Mesenchymal stem cell (in vitro differentiated cells and primary cell): ENCODE data around the gene ZBED4.

ENCODE experiments used
- DNase-seq: peaks from one replicate; pipeline ENCODE4 v3.0.0-alpha.2; 2013
- H2AFZ ChIP-seq: one replicate; pipeline ENCODE4 v1.6.1; 2013; ENCODE audit warnings: low read depth, mild to moderate bottlenecking, control low read depth, inconsistent platforms, low read length, moderate library complexity
- H2AK5ac ChIP-seq: 2 replicates; pipeline ENCODE4 v1.6.1; 2013; ENCODE audit warnings: low read length, moderate library complexity, mild to moderate bottlenecking, inconsistent platforms; ENCODE audit not compliant: severe bottlenecking
- H2BK120ac ChIP-seq: one replicate; pipeline ENCODE4 v1.6.1; 2013; ENCODE audit warnings: low read depth, mild to moderate bottlenecking, inconsistent platforms, low read length, moderate library complexity
- H2BK12ac ChIP-seq, 2 experiments: one replicate each; pipeline ENCODE4 v1.6.1; 2013; ENCODE audit warnings: inconsistent platforms in 2 of 2, low read length in 2 of 2, mild to moderate bottlenecking in 2 of 2, moderate library complexity in 2 of 2, control low read depth in 1 of 2
- H2BK15ac ChIP-seq: one replicate; pipeline ENCODE4 v1.6.1; 2013; ENCODE audit warnings: mild to moderate bottlenecking, low read depth, inconsistent platforms; ENCODE audit not compliant: poor library complexity, severe bottlenecking
- H2BK5ac ChIP-seq: 2 replicates; pipeline ENCODE4 v1.6.1; 2013; ENCODE audit warnings: low read depth, mild to moderate bottlenecking, low read length, control low read depth, inconsistent platforms; ENCODE audit not compliant: poor library complexity, severe bottlenecking
- H3K14ac ChIP-seq, 2 experiments: one replicate each; pipeline ENCODE4 v1.6.1; 2013; ENCODE audit warnings: inconsistent platforms in 2 of 2, low read length in 2 of 2, control low read depth in 1 of 2, mild to moderate bottlenecking in 1 of 2, moderate library complexity in 1 of 2
- H3K18ac ChIP-seq, 2 experiments: one replicate each; pipeline ENCODE4 v1.6.1; 2013; ENCODE audit warnings: inconsistent platforms in 2 of 2, low read length in 2 of 2, control low read depth in 1 of 2, low read depth in 1 of 2, mild to moderate bottlenecking in 1 of 2
- H3K23ac ChIP-seq, 2 experiments: one replicate each; pipeline ENCODE4 v1.6.1; 2013; ENCODE audit warnings: inconsistent platforms in 2 of 2, low read length in 2 of 2, mild to moderate bottlenecking in 2 of 2, moderate library complexity in 2 of 2, control low read depth in 1 of 2
- H3K27ac ChIP-seq: 2 replicates; pipeline ENCODE4 v1.5.1; 2013; ENCODE audit warnings: mild to moderate bottlenecking, moderate library complexity, low read length, control low read depth, inconsistent platforms; ENCODE audit not compliant: poor library complexity, severe bottlenecking
- H3K27me3 ChIP-seq, 2 experiments: 2 replicates each; pipeline versions ENCODE4 v1.6.1 to v1.7.0; 2013; ENCODE audit warnings: low read length in 2 of 2, mild to moderate bottlenecking in 2 of 2, moderate library complexity in 2 of 2, control low read depth in 1 of 2, inconsistent platforms in 1 of 2; ENCODE audit not compliant: control insufficient read depth in 1 of 2, insufficient read depth in 1 of 2
- H3K36me3 ChIP-seq, 2 experiments: 2 replicates each; pipeline versions ENCODE4 v1.6.1 to v1.7.0; 2013; ENCODE audit warnings: low read length in 2 of 2, control low read depth in 1 of 2, inconsistent platforms in 1 of 2, low read depth in 1 of 2, mild to moderate bottlenecking in 1 of 2; ENCODE audit not compliant: insufficient read depth in 2 of 2, control insufficient read depth in 1 of 2
- H3K4ac ChIP-seq, 2 experiments: one replicate each; pipeline ENCODE4 v1.6.1; 2013; ENCODE audit warnings: inconsistent platforms in 2 of 2, low read length in 2 of 2, mild to moderate bottlenecking in 2 of 2, moderate library complexity in 2 of 2, control low read depth in 1 of 2, low read depth in 1 of 2
- H3K4me1 ChIP-seq: 2 replicates; pipeline ENCODE4 v1.6.1; 2013; ENCODE audit warnings: low read depth, low read length, control low read depth; ENCODE audit not compliant: control insufficient read depth, insufficient read depth
- H3K4me2 ChIP-seq: 2 replicates; pipeline ENCODE4 v1.6.1; 2013; ENCODE audit warnings: low read length, mild to moderate bottlenecking, inconsistent platforms; ENCODE audit not compliant: poor library complexity, severe bottlenecking
- H3K4me3 ChIP-seq, 2 experiments: 2 replicates each; pipeline versions ENCODE4 v1.5.1 to v1.7.0; 2013; ENCODE audit warnings: low read length in 2 of 2, mild to moderate bottlenecking in 2 of 2, control low read depth in 1 of 2, low read depth in 1 of 2; ENCODE audit not compliant: insufficient read depth in 1 of 2
- H3K79me1 ChIP-seq: replicated peaks from 2 replicates; pipeline ENCODE4 v1.6.1; 2013; ENCODE audit warnings: mild to moderate bottlenecking, control low read depth, low read length, inconsistent platforms; ENCODE audit not compliant: poor library complexity, severe bottlenecking
- H3K9ac ChIP-seq: 2 replicates; pipeline ENCODE4 v1.7.0; 2013; ENCODE audit warnings: mild to moderate bottlenecking, low read length, moderate library complexity
- H3K9me3 ChIP-seq: 2 replicates; pipeline ENCODE4 v1.7.0; 2013; ENCODE audit warnings: mild to moderate bottlenecking, low read length; ENCODE audit not compliant: control insufficient read depth
- H4K8ac ChIP-seq: one replicate; pipeline ENCODE4 v1.6.1; 2013; ENCODE audit warnings: inconsistent platforms, mild to moderate bottlenecking, low read length, moderate library complexity
- H4K91ac ChIP-seq: one replicate; pipeline ENCODE4 v1.6.1; 2013; ENCODE audit warnings: mild to moderate bottlenecking, low read length, inconsistent platforms
- WGBS: methylation state at CpG from one replicate; pipeline ENCODE4 v1.1.7; 2013; ENCODE audit warnings: mixed read lengths; 5-methylcytosine and 5-hydroxymethylcytosine counted together

Gene ZBED4

DNA sequence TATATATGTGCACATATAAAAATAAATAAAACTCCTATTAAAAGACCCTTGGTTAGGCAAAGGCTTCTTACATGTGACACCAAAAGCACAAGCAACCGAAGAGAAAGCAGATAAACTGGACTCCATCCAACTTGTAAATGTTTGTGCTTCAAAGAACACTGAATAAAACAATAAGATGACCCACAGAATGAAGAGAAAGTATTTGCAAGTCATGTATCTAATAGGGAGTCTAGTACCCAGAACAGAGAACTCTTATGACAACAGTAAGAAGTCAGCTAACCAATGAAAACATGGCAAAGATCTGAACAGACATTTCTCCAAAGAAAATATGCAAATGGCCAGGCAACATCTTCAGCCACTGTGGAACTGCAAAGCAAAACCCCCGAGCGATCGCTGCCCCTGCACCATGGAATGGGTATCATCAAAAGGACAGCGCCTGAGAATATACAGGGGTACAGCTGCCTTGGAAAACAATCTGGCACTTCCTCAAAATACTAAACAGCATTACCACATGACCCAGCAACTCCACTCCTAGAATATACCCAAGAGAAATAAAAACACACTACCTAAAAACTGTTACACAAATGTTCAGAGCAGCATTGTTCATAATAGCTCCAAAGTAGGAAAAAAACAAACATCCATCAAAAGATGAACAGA is 43.2 kb upstream of the ZBED4 start:
- no peak overlapping the region for H2BK5ac ChIP-seq
- H4K91ac ChIP-seq, result no peak overlapping the region
- H3K9ac ChIP-seq, result no peak overlapping the region
- H2BK120ac ChIP-seq, result no peak overlapping the region
- H2BK15ac ChIP-seq, result no peak overlapping the region
- no peak overlapping the region for H3K4ac ChIP-seq
- no peak overlapping the region for H3K4me3 ChIP-seq
- no peaks in the 10 kb centered on the region for H3K79me1 ChIP-seq
- WGBS, result 97% methylated on average over 5 of the region's 5 CpGs
- H3K14ac ChIP-seq, result no peak overlapping the region
- H2AFZ ChIP-seq, result no peak overlapping the region
- no peak overlapping the region for H3K18ac ChIP-seq
- peaks cover 17 to 32% of the 10 kb centered on the region in 2 experiments for H3K36me3 ChIP-seq
- H3K4me1 ChIP-seq, result peaks cover 18% of the 10 kb centered on the region
- H2AK5ac ChIP-seq, result no peak overlapping the region
- DNase-seq, result peak; percentile 12
- no peaks in the 10 kb centered on the region for H3K27me3 ChIP-seq
- no peak overlapping the region for H4K8ac ChIP-seq
- no peak overlapping the region for H2BK12ac ChIP-seq
- no peaks in the 10 kb centered on the region for H3K9me3 ChIP-seq
- no peak overlapping the region for H3K23ac ChIP-seq
- no peak overlapping the region for H3K27ac ChIP-seq
- no peak overlapping the region for H3K4me2 ChIP-seq

DNA sequence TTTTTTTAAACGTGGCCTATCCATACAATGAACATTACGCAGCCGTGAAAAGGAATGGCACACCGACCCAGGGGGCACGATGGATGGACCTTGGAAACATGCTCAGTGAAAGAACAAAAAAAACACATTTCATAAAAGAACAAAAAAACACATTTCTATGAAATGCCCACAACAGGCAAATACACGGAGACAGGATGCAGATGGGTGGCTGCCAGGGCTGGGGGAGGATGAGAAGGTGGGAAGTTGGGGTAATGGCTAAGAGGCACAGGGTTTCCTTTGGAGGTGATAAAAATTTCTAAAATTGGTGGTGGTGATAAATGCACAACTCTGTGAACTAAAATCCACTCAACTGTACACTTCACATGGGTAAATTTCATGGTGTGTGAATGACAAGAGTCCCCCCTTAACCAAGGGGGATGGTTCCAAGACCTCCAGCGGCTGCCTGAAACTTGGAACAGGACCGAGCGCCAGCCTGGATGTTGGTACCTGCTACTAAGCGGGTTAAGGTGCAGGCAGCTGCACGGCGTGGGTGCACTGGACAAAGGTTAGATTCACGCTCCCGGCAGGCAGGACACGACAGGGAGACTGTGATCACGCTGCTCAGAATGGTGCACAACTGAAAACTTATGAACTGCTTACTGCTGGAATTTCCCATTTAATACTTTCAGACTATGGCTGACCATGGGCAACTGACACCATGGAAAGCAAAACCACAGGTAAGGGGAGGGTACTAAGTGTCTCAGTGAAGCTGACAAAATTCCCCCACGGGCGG is 42.4 kb upstream of the ZBED4 start:
- H3K9me3 ChIP-seq, result no peaks in the 10 kb centered on the region
- no peak for DNase-seq
- H3K36me3 ChIP-seq, result peaks cover 17 to 38% of the 10 kb centered on the region in 2 experiments
- no peak overlapping the region for H2BK15ac ChIP-seq
- no peak overlapping the region for H3K23ac ChIP-seq
- no peak overlapping the region for H2BK12ac ChIP-seq
- no peak overlapping the region for H3K4ac ChIP-seq
- H2BK120ac ChIP-seq, result no peak overlapping the region
- no peak overlapping the region for H4K8ac ChIP-seq
- H2AFZ ChIP-seq, result no peak overlapping the region
- no peak overlapping the region for H3K4me3 ChIP-seq
- no peak overlapping the region for H3K9ac ChIP-seq
- no peaks in the 10 kb centered on the region for H3K27me3 ChIP-seq
- H3K4me2 ChIP-seq, result no peak overlapping the region
- no peak overlapping the region for H3K27ac ChIP-seq
- no peaks in the 10 kb centered on the region for H3K79me1 ChIP-seq
- H2AK5ac ChIP-seq, result no peak overlapping the region
- H3K14ac ChIP-seq, result no peak overlapping the region
- no peak overlapping the region for H2BK5ac ChIP-seq
- no peak overlapping the region for H3K18ac ChIP-seq
- no peak overlapping the region for H4K91ac ChIP-seq
- peaks cover 25% of the 10 kb centered on the region for H3K4me1 ChIP-seq
- WGBS, result 98% methylated on average over 18 of the region's 18 CpGs

DNA sequence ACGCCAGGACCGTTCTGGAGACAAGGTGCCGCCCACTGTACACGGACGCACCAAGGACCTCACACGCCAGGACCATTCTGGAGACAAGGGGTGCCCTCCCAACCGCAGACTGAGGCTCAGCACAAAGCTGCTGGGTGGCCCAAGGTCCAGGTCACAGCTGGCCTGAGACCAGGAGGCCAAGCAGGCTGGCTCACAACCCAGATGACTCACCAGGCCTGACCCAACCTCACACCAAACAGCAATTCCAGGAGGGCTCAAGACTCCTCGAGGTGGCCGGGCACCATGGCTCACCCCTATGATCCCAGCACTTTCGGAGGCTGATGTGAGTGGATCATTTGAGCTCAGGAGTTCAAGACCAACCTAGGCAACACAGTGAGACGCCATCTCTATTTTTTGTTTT is 40.8 kb upstream of the ZBED4 start:
- no peaks in the 10 kb centered on the region for H3K79me1 ChIP-seq
- H3K4ac ChIP-seq, result no peak overlapping the region
- no peak overlapping the region for H3K4me2 ChIP-seq
- H3K4me1 ChIP-seq, result peaks cover 29% of the 10 kb centered on the region
- H3K9me3 ChIP-seq, result no peaks in the 10 kb centered on the region
- peak; percentile 25 for DNase-seq
- no peak overlapping the region for H4K91ac ChIP-seq
- H2BK120ac ChIP-seq, result no peak overlapping the region
- H2AFZ ChIP-seq, result no peak overlapping the region
- H3K9ac ChIP-seq, result no peak overlapping the region
- H2BK5ac ChIP-seq, result no peak overlapping the region
- H3K36me3 ChIP-seq, result peaks cover 34 to 45% of the 10 kb centered on the region in 2 experiments
- peak overlapping the region in 1 of 2 experiments; percentile 44 for H3K14ac ChIP-seq
- no peak overlapping the region for H2BK15ac ChIP-seq
- 95% methylated on average over 11 of the region's 11 CpGs for WGBS
- H3K4me3 ChIP-seq, result no peak overlapping the region
- H4K8ac ChIP-seq, result peak overlapping the region; percentile 45
- H3K18ac ChIP-seq, result peak overlapping the region in 1 of 2 experiments; percentile 11
- H3K27ac ChIP-seq, result no peak overlapping the region
- H3K23ac ChIP-seq, result peak overlapping the region in 1 of 2 experiments; percentile 48
- H2BK12ac ChIP-seq, result no peak overlapping the region
- H2AK5ac ChIP-seq, result no peak overlapping the region
- no peaks in the 10 kb centered on the region for H3K27me3 ChIP-seq

DNA sequence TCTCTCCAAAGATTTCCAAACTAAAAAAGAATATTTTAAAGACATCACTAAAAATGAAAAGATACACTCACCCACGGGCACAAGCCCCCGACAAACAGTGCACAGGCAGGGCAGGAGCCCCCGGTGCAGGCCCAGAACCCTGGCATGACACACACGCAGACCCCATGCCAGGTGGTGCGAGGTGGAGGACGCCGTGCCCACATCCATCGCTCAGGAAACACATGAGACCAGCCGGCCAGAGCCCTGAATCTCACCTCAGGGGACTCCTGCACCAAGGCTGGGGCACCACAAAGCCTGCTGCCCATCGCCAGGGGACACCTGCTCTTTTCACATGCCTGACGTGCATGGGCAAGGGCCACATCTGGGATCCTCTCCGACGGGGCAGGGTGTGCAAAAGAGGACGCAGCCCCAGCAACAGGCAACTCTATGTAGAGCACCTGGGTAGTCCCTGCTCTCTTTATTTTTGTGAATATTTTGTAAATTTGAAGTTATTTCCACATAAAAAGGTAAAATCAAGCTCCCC is 39.4 kb upstream of the ZBED4 start:
- WGBS, result 98% methylated on average over 11 of the region's 14 CpGs
- Histone ChIP-seq H2BK15ac (no peak overlapping the region), H3K36me3 (peaks cover 46 to 52% of the 10 kb centered on the region in 2 experiments), H3K9me3 (no peaks in the 10 kb centered on the region), H2AK5ac (no peak overlapping the region), H3K4me1 (peaks cover 29% of the 10 kb centered on the region), H3K18ac (no peak overlapping the region), H3K4me3 (no peak overlapping the region), H3K23ac (no peak overlapping the region), H4K91ac (no peak overlapping the region), H2BK5ac (no peak overlapping the region), H3K27me3 (no peaks in the 10 kb centered on the region), H3K79me1 (no peaks in the 10 kb centered on the region), H3K9ac (no peak overlapping the region), H3K4me2 (no peak overlapping the region), H2BK120ac (no peak overlapping the region), H3K27ac (no peak overlapping the region), H3K14ac (no peak overlapping the region), H4K8ac (no peak overlapping the region), H3K4ac (no peak overlapping the region), H2AFZ (no peak overlapping the region), H2BK12ac (no peak overlapping the region)
- DNase-seq, result no peak
